SU-DHL-6 (cell line): ENCODE results near the gene EIF4A3.

Experiments
- H2AFZ ChIP-seq: fragments of 200-600 bp; sonication (generic); 2 replicates; pipeline ENCODE4 v1.6.1; 2014; ENCODE audit warnings: low read depth, mild to moderate bottlenecking, moderate library complexity, mixed read lengths, antibody characterized with exemption, low read length; ENCODE audit not compliant: severe bottlenecking
- H3F3A ChIP-seq: fragments of 200-600 bp; shearing (Covaris generic); 2 replicates; pipeline ENCODE4 v1.6.0; 2016; ENCODE audit warnings: antibody characterized with exemption, mild to moderate bottlenecking; ENCODE audit not compliant: insufficient read depth
- H3K27ac ChIP-seq: fragments of 200-600 bp; sonication (generic); 2 replicates; pipeline ENCODE4 v1.5.1; 2016; ENCODE audit warnings: low read depth, mild to moderate bottlenecking, low read length, moderate library complexity, mixed read lengths
- H3K27me3 ChIP-seq: fragments of 200-600 bp; sonication (generic), shearing (Covaris generic); 2 replicates; pipeline ENCODE4 v1.6.0; 2014; ENCODE audit warnings: mild to moderate bottlenecking, low read length
- H3K36me3 ChIP-seq: fragments of 200-600 bp; sonication (generic); 2 replicates; pipeline ENCODE4 v1.6.1; 2014; ENCODE audit warnings: mild to moderate bottlenecking, low read length, mixed read lengths
- H3K4me2 ChIP-seq: fragments of 300-600, 200-600 bp; shearing (Covaris generic), sonication (generic); 2 replicates; pipeline ENCODE4 v1.6.0; 2014; ENCODE audit warnings: low read length, low read depth, mild to moderate bottlenecking; ENCODE audit not compliant: poor library complexity, severe bottlenecking
- H3K4me3 ChIP-seq: fragments of 200-600 bp; sonication (generic); 2 replicates; pipeline ENCODE4 v1.5.1; 2014; ENCODE audit warnings: antibody characterized with exemption, low read length, mild to moderate bottlenecking, mixed read lengths; ENCODE audit not compliant: insufficient read depth, poor library complexity, severe bottlenecking
- H3K79me2 ChIP-seq: fragments of 200-600 bp; sonication (generic); 2 replicates; pipeline ENCODE4 v1.6.1; 2014; ENCODE audit warnings: mild to moderate bottlenecking, low read length, moderate library complexity; ENCODE audit not compliant: insufficient read depth
- H3K9ac ChIP-seq: fragments of 200-600 bp; sonication (generic); 2 replicates; pipeline ENCODE4 v1.7.0; 2014; ENCODE audit warnings: mild to moderate bottlenecking, low read length
- H3K9me2 ChIP-seq: fragments of 200-600 bp; sonication (generic); replicated peaks from 2 replicates; pipeline ENCODE4 v1.6.1; 2014; ENCODE audit warnings: low read length; ENCODE audit not compliant: insufficient read depth
- H3K9me3 ChIP-seq: fragments of 200-600 bp; sonication (generic); 2 replicates; pipeline ENCODE4 v1.6.1; 2014; ENCODE audit warnings: low read length, mixed read lengths; ENCODE audit not compliant: insufficient read depth
- H4K20me1 ChIP-seq: fragments of 200-600 bp; sonication (generic); 2 replicates; pipeline ENCODE4 v1.6.1; 2014; ENCODE audit warnings: low read depth, mild to moderate bottlenecking, antibody characterized with exemption, low read length, moderate library complexity, mixed read lengths
- EZH2phosphoT487 ChIP-seq: fragments of 200-600 bp; sonication (generic), shearing (Covaris generic); conservative IDR thresholded peaks from 2 replicates; pipeline ENCODE4 v1.6.1; 2018; ENCODE audit warnings: mild to moderate bottlenecking, antibody characterized with exemption, low read length, moderate library complexity, mixed read lengths
- TF ChIP-seq, protein P1 (sequence below): fragments of 200-600 bp; sonication (generic); IDR thresholded peaks from one replicate; pipeline ENCODE4 v1.5.1; 2017; ENCODE audit warnings: antibody characterized with exemption, mild to moderate bottlenecking, low read length, moderate library complexity; ENCODE audit not compliant: insufficient read depth, poor library complexity, severe bottlenecking

EIF4A3 gene

DNA sequence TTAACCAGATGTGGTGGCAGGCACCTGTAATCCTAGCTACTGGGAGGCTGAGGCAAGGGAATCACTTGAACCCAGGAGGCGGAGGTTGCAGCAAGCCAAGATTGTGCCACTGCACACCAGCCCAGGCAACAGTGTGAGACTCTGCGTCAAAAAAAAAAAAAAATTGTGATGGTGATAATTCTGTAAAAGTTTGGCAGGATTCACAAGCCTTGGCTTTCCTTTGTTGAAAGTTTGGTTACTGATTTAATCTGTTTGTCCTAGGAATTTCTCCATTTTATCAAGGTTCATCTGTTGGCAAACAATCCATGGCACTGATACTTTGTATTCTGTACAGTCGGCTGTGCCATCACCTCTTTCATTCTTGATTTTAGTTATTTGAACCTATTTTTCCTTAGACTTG, 15.9 kb downstream of the EIF4A3 start:
- Histone ChIP-seq H3K27me3 (no peaks in the 10 kb centered on the region), H2AFZ (no peak overlapping the region), H3F3A (peaks cover 16% of the 10 kb centered on the region), H3K36me3 (peaks cover 10% of the 10 kb centered on the region; the same call in 1 of the 2 replicates), H3K4me2 (no peak overlapping the region), H3K9ac (no peak overlapping the region), H3K27ac (no peak overlapping the region), H3K9me2 (no peaks in the 10 kb centered on the region), H4K20me1 (no peaks in the 10 kb centered on the region), H3K79me2 (no peaks in the 10 kb centered on the region), H3K9me3 (no peaks in the 10 kb centered on the region), H3K4me3 (no peak overlapping the region)
- TF ChIP-seq, protein P1, sequence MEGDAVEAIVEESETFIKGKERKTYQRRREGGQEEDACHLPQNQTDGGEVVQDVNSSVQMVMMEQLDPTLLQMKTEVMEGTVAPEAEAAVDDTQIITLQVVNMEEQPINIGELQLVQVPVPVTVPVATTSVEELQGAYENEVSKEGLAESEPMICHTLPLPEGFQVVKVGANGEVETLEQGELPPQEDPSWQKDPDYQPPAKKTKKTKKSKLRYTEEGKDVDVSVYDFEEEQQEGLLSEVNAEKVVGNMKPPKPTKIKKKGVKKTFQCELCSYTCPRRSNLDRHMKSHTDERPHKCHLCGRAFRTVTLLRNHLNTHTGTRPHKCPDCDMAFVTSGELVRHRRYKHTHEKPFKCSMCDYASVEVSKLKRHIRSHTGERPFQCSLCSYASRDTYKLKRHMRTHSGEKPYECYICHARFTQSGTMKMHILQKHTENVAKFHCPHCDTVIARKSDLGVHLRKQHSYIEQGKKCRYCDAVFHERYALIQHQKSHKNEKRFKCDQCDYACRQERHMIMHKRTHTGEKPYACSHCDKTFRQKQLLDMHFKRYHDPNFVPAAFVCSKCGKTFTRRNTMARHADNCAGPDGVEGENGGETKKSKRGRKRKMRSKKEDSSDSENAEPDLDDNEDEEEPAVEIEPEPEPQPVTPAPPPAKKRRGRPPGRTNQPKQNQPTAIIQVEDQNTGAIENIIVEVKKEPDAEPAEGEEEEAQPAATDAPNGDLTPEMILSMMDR: no peak
- no peak for TF ChIP-seq EZH2phosphoT487

DNA sequence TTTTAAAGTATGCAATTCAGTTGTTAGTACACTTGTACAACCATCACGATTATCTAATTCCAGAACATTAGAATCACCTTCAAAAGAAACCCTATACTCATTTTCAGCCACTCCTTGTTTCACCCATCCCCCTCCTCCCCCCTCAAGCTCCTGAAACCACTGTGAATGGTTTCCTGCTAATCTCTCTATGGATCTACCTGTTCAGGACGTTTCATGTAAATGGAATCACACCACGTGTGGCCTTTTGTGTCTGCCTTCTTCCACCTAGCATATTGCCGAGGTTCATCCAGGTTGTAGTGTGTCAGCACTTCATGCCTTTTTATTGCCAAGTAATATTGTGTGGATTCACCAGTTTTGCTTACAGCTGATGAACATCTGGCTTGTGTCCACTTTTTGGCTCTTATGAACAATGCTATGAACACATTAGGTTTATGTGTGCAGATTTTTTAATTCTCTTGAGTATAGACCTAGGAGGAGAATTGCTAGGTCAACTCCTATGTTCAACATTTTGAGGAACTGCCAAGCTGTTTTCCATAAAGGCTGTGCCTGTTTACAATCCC, 17.8 kb downstream of the EIF4A3 start:
- no peaks in the 10 kb centered on the region for H3K9me2 ChIP-seq
- H3F3A ChIP-seq: peaks cover 16% of the 10 kb centered on the region
- no peak overlapping the region for H3K4me2 ChIP-seq
- no peak overlapping the region for H3K9ac ChIP-seq
- H2AFZ ChIP-seq: no peak overlapping the region
- peaks cover 4% of the 10 kb centered on the region; the same call in 1 of the 2 replicates for H3K36me3 ChIP-seq
- H3K79me2 ChIP-seq: no peaks in the 10 kb centered on the region
- no peak overlapping the region for H3K4me3 ChIP-seq
- H3K27ac ChIP-seq: no peak overlapping the region
- TF ChIP-seq EZH2phosphoT487: no peak
- TF ChIP-seq, protein P1: no peak
- H3K27me3 ChIP-seq: no peaks in the 10 kb centered on the region
- H3K9me3 ChIP-seq: no peaks in the 10 kb centered on the region
- no peaks in the 10 kb centered on the region for H4K20me1 ChIP-seq

DNA sequence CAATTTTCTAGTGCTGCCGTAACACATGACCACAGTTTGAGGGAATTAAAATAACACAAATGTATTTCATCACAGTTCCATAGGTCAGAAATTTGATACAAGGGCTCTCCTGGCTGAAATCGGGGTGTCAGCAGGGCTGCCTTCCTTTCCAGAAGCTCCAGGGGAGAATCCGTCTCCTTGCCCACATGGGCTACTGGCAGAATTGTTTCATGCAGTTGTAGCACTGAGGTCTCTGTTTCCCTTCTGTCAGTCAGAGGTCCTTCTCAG, 20.5 kb downstream of the EIF4A3 start:
- no peak overlapping the region for H3K9ac ChIP-seq
- no peak overlapping the region for H3K27ac ChIP-seq
- H3K27me3 ChIP-seq: no peaks in the 10 kb centered on the region
- H3K36me3 ChIP-seq: no peaks in the 10 kb centered on the region
- no peaks in the 10 kb centered on the region for H4K20me1 ChIP-seq
- H3K4me2 ChIP-seq: no peak overlapping the region
- H3K9me3 ChIP-seq: no peaks in the 10 kb centered on the region
- TF ChIP-seq EZH2phosphoT487: no peak
- TF ChIP-seq, protein P1: no peak
- H2AFZ ChIP-seq: no peak overlapping the region
- peaks cover 10% of the 10 kb centered on the region; the same call in 1 of the 2 replicates for H3F3A ChIP-seq
- H3K9me2 ChIP-seq: no peaks in the 10 kb centered on the region
- no peak overlapping the region for H3K4me3 ChIP-seq
- H3K79me2 ChIP-seq: no peaks in the 10 kb centered on the region
